KMS-11 (cell line): ENCODE results near the gene CINP.
A peak's percentile ranks its signal among the peaks of the same experiment; 100 is the strongest.

ENCODE experiments used
- H2AFZ ChIP-seq: fragments of 200-600 bp; sonication (generic); 2 replicates; pipeline ENCODE4 v1.6.1; 2016; ENCODE audit warnings: antibody characterized with exemption, mixed run types, low read depth
- H3K27ac ChIP-seq: fragments of 200-600 bp; sonication (generic); 2 replicates; pipeline ENCODE4 v1.6.1; 2016; ENCODE audit warnings: mild to moderate bottlenecking, mixed run types
- H3K27me3 ChIP-seq: fragments of 200-600 bp; sonication (generic); 2 replicates; pipeline ENCODE4 v1.6.1; 2017; ENCODE audit warnings: mild to moderate bottlenecking, low read depth, mixed run types, moderate library complexity; ENCODE audit not compliant: insufficient read depth
- H3K36me3 ChIP-seq: fragments of 200-600 bp; sonication (generic); 2 replicates; pipeline ENCODE4 v1.6.1; 2017; ENCODE audit warnings: mild to moderate bottlenecking, mixed run types; ENCODE audit not compliant: insufficient read depth
- H3K4me1 ChIP-seq: fragments of 200-600 bp; sonication (generic); 2 replicates; pipeline ENCODE4 v1.6.1; 2016; ENCODE audit warnings: mild to moderate bottlenecking, low read depth, mixed run types; ENCODE audit not compliant: poor library complexity, severe bottlenecking
- H3K4me2 ChIP-seq: fragments of 200-600 bp; sonication (generic); 2 replicates; pipeline ENCODE4 v1.7.0; 2016; ENCODE audit warnings: mild to moderate bottlenecking, mixed run types
- H3K4me3 ChIP-seq: fragments of 200-600 bp; sonication (generic); IDR thresholded peaks from 2 replicates; pipeline ENCODE4 v1.6.1; 2017; ENCODE audit warnings: low read depth, low read length, mixed read lengths; ENCODE audit not compliant: insufficient read depth
- H3K79me2 ChIP-seq: fragments of 200-600 bp; sonication (generic); 2 replicates; pipeline ENCODE4 v1.6.1; 2016; ENCODE audit warnings: low read depth, mixed run types; ENCODE audit not compliant: insufficient read depth
- H3K9ac ChIP-seq: fragments of 200-600 bp; sonication (generic); 2 replicates; pipeline ENCODE4 v1.6.1; 2016; ENCODE audit warnings: mild to moderate bottlenecking, mixed run types
- H4K20me1 ChIP-seq: fragments of 200-600 bp; sonication (generic); 2 replicates; pipeline ENCODE4 v1.6.1; 2016; ENCODE audit warnings: mild to moderate bottlenecking, mixed run types; ENCODE audit not compliant: insufficient read depth
- CTCF ChIP-seq: fragments of 200-600 bp; sonication (generic); conservative IDR thresholded peaks from 2 replicates; pipeline ENCODE4 v1.6.1; 2017; ENCODE audit warnings: low read depth, mild to moderate bottlenecking, antibody characterized with exemption, low read length, moderate library complexity, mixed read lengths

CINP gene

GRCh38 chr14:102326583-102326982 lies 36.1 kb downstream of the CINP start:
- Histone ChIP-seq H3K4me1 (peaks cover 9% of the 10 kb centered on the region), H4K20me1 (no peaks in the 10 kb centered on the region), H3K4me2 (no peak overlapping the region), H3K9ac (no peak overlapping the region), H3K79me2 (no peaks in the 10 kb centered on the region), H3K27ac (no peak overlapping the region), H3K36me3 (no peaks in the 10 kb centered on the region), H2AFZ (no peak overlapping the region), H3K4me3 (no peak overlapping the region), H3K27me3 (no peaks in the 10 kb centered on the region)
- TF ChIP-seq CTCF, result no peak

GRCh38 chr14:102325791-102326345 lies 36.8 kb downstream of the CINP start:
- Histone ChIP-seq H3K4me3 (no peak overlapping the region), H3K9ac (no peak overlapping the region), H3K4me1 (peaks cover 12% of the 10 kb centered on the region), H3K27ac (no peak overlapping the region), H3K4me2 (no peak overlapping the region), H3K79me2 (no peaks in the 10 kb centered on the region), H4K20me1 (no peaks in the 10 kb centered on the region), H3K27me3 (no peaks in the 10 kb centered on the region), H3K36me3 (no peaks in the 10 kb centered on the region), H2AFZ (no peak overlapping the region)
- TF ChIP-seq CTCF, result no peak

- H3K27ac ChIP-seq, result no peak overlapping the region
- H3K9ac ChIP-seq, result no peak overlapping the region
Observed at GRCh38 chr14:102323102-102323501, 39.6 kb downstream of the CINP start.

GRCh38 chr14:102321456-102322422 lies 41.0 kb downstream of the CINP start:
- Histone ChIP-seq H4K20me1 (no peaks in the 10 kb centered on the region), H3K9ac (no peak overlapping the region), H3K79me2 (peaks cover 6% of the 10 kb centered on the region; the same call in 1 of the 2 replicates), H3K27ac (no peak overlapping the region), H3K4me3 (no peak overlapping the region), H3K27me3 (no peaks in the 10 kb centered on the region), H3K4me1 (peaks cover 30% of the 10 kb centered on the region), H2AFZ (no peak overlapping the region), H3K36me3 (no peaks in the 10 kb centered on the region), H3K4me2 (no peak overlapping the region)
- no peak for TF ChIP-seq CTCF

More at GRCh38 chr14:102323102-102323501, 39.6 kb downstream of the CINP start:
- H3K27me3 ChIP-seq, result no peaks in the 10 kb centered on the region
- no peak overlapping the region for H3K4me3 ChIP-seq
- no peak overlapping the region for H3K4me2 ChIP-seq
- no peak overlapping the region for H2AFZ ChIP-seq
- H4K20me1 ChIP-seq, result no peaks in the 10 kb centered on the region
- peak; percentile 62 for TF ChIP-seq CTCF
- no peaks in the 10 kb centered on the region for H3K36me3 ChIP-seq
- H3K4me1 ChIP-seq, result peaks cover 28% of the 10 kb centered on the region
- H3K79me2 ChIP-seq, result peaks cover 6% of the 10 kb centered on the region; the same call in 1 of the 2 replicates
